Esophagus muscularis mucosa (tissue), 4 donors: Measurements from ENCODE around the gene AARSD1. TPM values are rescaled to one million over a fixed set of nuclear protein-coding genes. Genes with fewer than 3 reads are reported as not detected.

Experiments
- DNase-seq: peaks from one replicate; pipeline ENCODE4 v3.0.0-alpha.2; 2017; ENCODE audit errors: extremely low spot score
- H3K27ac ChIP-seq, 4 donors: fragments of 200-600 bp; sonication (generic); replicated peaks in 1 of 4; 1 replicate in 3 of 4; 2 replicates in 1 of 4; pipeline ENCODE4 v1.5.1; 2016 to 2019; ENCODE audit warnings: mild to moderate bottlenecking in 1 of 4
- H3K27me3 ChIP-seq, 4 donors: fragments of 200-600 bp; sonication (generic); one replicate each; pipeline versions ENCODE4 v1.5.1 to v1.6.0; 2016 to 2019
- H3K36me3 ChIP-seq, 4 donors: fragments of 200-600 bp; sonication (generic); one replicate each; pipeline ENCODE4 v1.5.1; 2016 to 2019
- H3K4me1 ChIP-seq, 4 donors: fragments of 200-600 bp; sonication (generic); one replicate each; pipeline ENCODE4 v1.5.1; 2016 to 2019
- H3K4me3 ChIP-seq, 4 donors: fragments of 200-600 bp; sonication (generic); 1 replicate in 2 of 4; 2 replicates in 2 of 4; pipeline ENCODE4 v1.5.1; 2016 to 2019; ENCODE audit warnings: mild to moderate bottlenecking in 4 of 4, moderate library complexity in 1 of 4
- H3K9me3 ChIP-seq, 4 donors: fragments of 200-600 bp; sonication (generic); 1 replicate in 3 of 4; 2 replicates in 1 of 4; pipeline ENCODE4 v1.5.1; 2016 to 2019
- EP300 ChIP-seq: sonication (generic); formaldehyde crosslinking; IDR thresholded peaks from one replicate; pipeline ENCODE4 v1.6.1; 2017; ENCODE audit warnings: antibody characterized with exemption
- POLR2A ChIP-seq: fragments of 450-650 bp; IDR thresholded peaks from one replicate; pipeline ENCODE4 v1.6.1; 2017; ENCODE audit warnings: antibody characterized with exemption, moderate library complexity, mild to moderate bottlenecking, low read depth
- POLR2AphosphoS5 ChIP-seq, 2 donors: sonication (generic); formaldehyde crosslinking; IDR thresholded peaks; one replicate each; pipeline ENCODE4 v1.6.1; 2017; ENCODE audit warnings: antibody characterized with exemption in 2 of 2
- WGBS: methylation state at CpG from one replicate; pipeline ENCODE4 v1.1.5; 2018; 5-methylcytosine and 5-hydroxymethylcytosine counted together
- intact Hi-C: fragments of 100-400 bp; cut with DNase I; formaldehyde crosslinking; loops from one replicate; pipeline ENCODE4 v1.15.1; 2023
- total RNA-seq, 4 donors: library from RNA; depleted of rRNA; stranded (reverse); fragments of >200 nt; gene quantifications; one replicate each; pipeline versions ENCODE4 v1.1.0 to v1.2.1, GENCODE V29; 2016
- TF ChIP-seq, protein P1 (sequence below), 3 experiments: fragments of 200-600 bp in 2 of 3; fragments of 450-650 bp in 1 of 3; sonication (generic) in 2 of 3; IDR thresholded peaks; one replicate each; pipeline ENCODE4 v1.5.1; 2017 to 2019; ENCODE audit warnings: antibody characterized with exemption in 3 of 3, mild to moderate bottlenecking in 2 of 3, moderate library complexity in 1 of 3

AARSD1 gene
- total RNA-seq, 4 donors from 2014 or later = 21.9 to 35.7 (median 26.8) TPM

DNA sequence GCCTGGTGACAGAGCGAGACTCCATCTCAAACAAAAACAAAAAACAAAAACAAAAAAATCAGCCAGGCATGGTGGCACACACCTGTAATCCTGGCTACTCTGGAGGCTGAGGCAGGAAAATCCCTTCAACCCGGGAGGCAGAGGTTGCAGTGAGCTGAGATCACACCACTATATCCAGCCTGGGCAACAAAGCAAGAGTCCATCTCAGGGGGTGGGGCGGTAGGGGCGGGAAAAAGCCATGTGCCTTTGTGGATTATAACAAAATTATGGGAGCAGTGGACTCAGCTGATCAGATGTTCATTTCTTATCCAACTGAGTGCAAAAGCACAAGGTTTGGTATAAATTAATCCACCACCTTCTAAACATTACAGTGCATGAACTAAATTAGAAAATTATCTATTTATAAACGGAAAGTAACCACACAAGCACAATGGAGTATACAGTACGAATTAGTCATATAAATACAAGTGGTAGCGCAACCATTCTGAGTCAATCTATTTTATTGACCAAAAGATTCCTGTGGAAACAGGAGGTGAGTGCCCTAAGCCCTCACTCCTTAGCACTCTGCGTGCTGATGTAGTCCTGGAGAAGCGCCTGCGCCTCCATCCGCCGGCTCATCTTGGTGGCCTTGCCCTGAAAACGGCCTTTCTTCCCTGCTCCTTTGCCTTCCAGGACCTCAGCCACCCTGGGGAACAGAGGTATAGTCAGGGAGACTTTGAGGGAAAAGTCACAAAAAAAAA, 14.0 kb downstream of the AARSD1 start:
- DNase-seq = no peak

DNA sequence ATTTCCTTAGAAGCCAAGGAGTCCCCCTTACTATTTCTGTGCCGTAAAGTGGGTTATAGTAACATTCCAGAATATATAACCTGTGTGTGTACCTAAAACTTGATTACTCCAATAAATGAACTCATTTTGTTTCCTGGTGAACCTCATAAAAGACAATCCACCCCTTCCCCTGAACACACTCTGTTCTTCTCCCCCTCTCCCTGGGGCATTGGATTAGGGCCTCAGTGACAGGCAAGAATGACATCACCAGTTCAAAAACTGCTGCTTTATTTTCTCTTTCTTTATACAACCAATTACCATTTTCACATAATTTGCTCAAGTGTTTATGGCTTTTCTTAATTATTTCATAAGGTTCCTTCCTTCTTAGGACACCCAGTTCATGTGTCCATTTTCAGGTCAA, 17.4 kb downstream of the AARSD1 start:
- intact Hi-C loops = no loop called here
- peaks cover 4 to 20% (median 17%) of the 10 kb centered on the region in 4 donors for H3K4me1 ChIP-seq
- H3K9me3 ChIP-seq = no peaks in the 10 kb centered on the region
- H3K27ac ChIP-seq = peak overlapping the region in 2 of 4 donors; percentile 48
- H3K27me3 ChIP-seq = no peaks in the 10 kb centered on the region
- H3K36me3 ChIP-seq = peaks cover 22 to 40% (median 39%) of the 10 kb centered on the region in 4 donors
- no peak for DNase-seq
- no peak for TF ChIP-seq POLR2A
- TF ChIP-seq, protein P1, sequence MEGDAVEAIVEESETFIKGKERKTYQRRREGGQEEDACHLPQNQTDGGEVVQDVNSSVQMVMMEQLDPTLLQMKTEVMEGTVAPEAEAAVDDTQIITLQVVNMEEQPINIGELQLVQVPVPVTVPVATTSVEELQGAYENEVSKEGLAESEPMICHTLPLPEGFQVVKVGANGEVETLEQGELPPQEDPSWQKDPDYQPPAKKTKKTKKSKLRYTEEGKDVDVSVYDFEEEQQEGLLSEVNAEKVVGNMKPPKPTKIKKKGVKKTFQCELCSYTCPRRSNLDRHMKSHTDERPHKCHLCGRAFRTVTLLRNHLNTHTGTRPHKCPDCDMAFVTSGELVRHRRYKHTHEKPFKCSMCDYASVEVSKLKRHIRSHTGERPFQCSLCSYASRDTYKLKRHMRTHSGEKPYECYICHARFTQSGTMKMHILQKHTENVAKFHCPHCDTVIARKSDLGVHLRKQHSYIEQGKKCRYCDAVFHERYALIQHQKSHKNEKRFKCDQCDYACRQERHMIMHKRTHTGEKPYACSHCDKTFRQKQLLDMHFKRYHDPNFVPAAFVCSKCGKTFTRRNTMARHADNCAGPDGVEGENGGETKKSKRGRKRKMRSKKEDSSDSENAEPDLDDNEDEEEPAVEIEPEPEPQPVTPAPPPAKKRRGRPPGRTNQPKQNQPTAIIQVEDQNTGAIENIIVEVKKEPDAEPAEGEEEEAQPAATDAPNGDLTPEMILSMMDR (IDR thresholded peaks at IDR 0.05) = no peak
- no peak for TF ChIP-seq POLR2AphosphoS5 (IDR thresholded peaks at IDR 0.05)
- TF ChIP-seq EP300 = no peak
- H3K4me3 ChIP-seq = no peak overlapping the region
- WGBS = 87% methylated on average over 1 of the region's 1 CpG

More for the DNA sequence above, 14.0 kb downstream of the AARSD1 start:
- WGBS = 95% methylated on average over 13 of the region's 13 CpGs
- Histone ChIP-seq H3K27me3 (no peaks in the 10 kb centered on the region), H3K36me3 (peaks cover 38 to 74% (median 73%) of the 10 kb centered on the region in 4 donors), H3K4me3 (no peak overlapping the region), H3K9me3 (no peaks in the 10 kb centered on the region), H3K4me1 (peaks cover 4 to 13% (median 12%) of the 10 kb centered on the region in 4 donors), H3K27ac (no peak overlapping the region)
- TF ChIP-seq EP300 (no peak), POLR2A (no peak), POLR2AphosphoS5 (IDR thresholded peaks at IDR 0.05) (no peak)
- TF ChIP-seq, protein P1 (IDR thresholded peaks at IDR 0.05) = no peak
- intact Hi-C loops = no loop called here

DNA sequence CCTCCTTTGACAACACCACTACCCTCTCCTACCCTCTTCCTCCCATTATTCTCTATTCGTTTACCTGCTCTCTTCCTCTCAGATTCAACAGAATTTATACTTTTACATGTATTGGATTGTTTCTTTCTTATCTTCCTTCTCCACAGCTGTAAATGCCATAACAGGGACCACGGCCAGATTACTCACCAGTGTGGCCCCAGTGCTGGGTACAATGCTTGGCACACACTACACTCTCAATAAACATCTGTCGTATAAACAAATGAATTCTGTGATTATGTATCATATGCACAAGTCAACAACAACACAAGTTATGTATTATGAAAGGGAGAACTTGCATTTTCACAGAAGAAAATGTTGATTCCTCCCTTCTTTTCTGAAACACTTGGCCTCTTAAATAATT, 20.0 kb downstream of the AARSD1 start:
- DNase-seq = no peak
- 54% methylated on average over 3 of the region's 3 CpGs for WGBS
- H3K9me3 ChIP-seq = no peaks in the 10 kb centered on the region
- no peak overlapping the region for H3K4me3 ChIP-seq
- peaks cover 0 to 14% (median 13%) of the 10 kb centered on the region in 4 donors for H3K36me3 ChIP-seq
- H3K4me1 ChIP-seq = peaks cover 4 to 20% (median 17%) of the 10 kb centered on the region in 4 donors
- intact Hi-C loops = no loop called here
- H3K27ac ChIP-seq = peak overlapping the region in 1 of 4 donors; percentile 14
- TF ChIP-seq EP300 = no peak
- no peak for TF ChIP-seq POLR2AphosphoS5 (IDR thresholded peaks at IDR 0.05)
- no peaks in the 10 kb centered on the region for H3K27me3 ChIP-seq

DNA sequence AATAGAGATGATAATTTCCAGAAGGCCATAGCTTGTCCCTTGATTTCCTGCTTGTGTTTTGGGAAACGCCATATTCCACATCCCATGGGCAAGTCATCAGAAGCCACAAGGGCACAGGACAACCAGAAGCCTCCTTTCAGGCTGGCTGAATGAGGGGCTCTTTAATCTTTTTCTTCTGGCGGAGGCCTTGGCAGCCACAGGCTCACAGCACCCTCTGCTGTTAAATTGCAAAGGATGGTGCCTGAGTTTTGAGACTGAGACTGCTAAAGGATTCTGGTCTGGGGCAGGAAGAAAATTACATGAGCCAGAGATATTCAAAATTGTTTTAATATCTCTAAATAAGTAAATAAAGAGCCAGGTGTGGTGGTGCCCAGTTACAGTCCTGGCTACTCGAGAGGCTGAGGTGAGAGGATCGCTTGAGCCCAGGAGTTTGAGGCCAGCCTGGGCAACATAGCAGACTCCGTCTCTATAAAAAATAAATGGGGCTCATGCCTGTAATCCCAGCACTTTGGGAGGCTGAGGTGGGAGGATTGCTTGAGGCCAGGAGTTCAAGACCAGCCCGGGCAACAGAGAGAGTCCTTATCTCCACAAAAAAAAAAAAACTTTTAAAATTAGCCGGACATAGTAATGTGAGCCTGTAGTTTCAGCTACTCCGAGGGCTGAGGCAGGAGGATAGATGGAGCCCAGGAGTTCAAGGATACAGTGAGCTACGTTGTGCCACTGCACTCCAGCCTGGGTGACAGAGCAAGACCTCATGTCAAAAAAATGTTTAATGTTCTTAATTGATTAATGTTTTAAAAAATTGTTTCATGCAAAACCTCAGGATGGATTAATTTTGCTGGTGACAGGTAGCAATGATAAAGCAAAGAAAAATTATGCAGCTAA, 26.3 kb downstream of the AARSD1 start:
- WGBS = 38% methylated on average over 9 of the region's 9 CpGs
- intact Hi-C loops = loop anchor here (2.0 to 10.0 kb wide), 2 partner anchors 93 to 223 kb away; partner anchors contain the start of gene AOC2
- H3K27ac ChIP-seq = no peak overlapping the region
- H3K27me3 ChIP-seq = no peaks in the 10 kb centered on the region
- no peak overlapping the region for H3K4me3 ChIP-seq
- H3K36me3 ChIP-seq = no peaks in the 10 kb centered on the region
- peaks cover 0 to 6% (median 0%) of the 10 kb centered on the region in 4 donors for H3K4me1 ChIP-seq
- DNase-seq = no peak
- TF ChIP-seq EP300 (no peak), POLR2AphosphoS5 (IDR thresholded peaks at IDR 0.05) (no peak)
- TF ChIP-seq, protein P1 (IDR thresholded peaks at IDR 0.05) = peak; percentile 63 to 72 (median 68)
- no peaks in the 10 kb centered on the region for H3K9me3 ChIP-seq

DNA sequence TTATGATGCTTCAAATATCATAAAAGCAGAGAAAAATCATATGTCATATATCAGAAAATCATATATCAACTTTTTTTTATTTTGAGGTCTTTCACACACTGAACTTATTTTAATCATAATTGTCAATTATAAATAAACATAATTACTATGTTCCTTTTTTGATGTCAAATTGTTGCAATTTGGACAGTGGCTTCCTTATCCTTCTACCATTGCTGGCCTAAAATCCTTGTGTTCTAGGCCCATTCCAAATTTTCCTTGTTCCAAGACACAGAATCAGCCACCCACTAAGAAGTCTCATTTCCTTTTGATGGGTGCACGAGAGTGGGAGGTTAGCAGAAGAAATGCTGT, 34.8 kb downstream of the AARSD1 start:
- no peak for DNase-seq
- Histone ChIP-seq H3K36me3 (no peaks in the 10 kb centered on the region), H3K27me3 (no peaks in the 10 kb centered on the region), H3K4me3 (no peak overlapping the region), H3K9me3 (no peaks in the 10 kb centered on the region), H3K4me1 (peaks cover 9 to 16% (median 13%) of the 10 kb centered on the region in 4 donors), H3K27ac (peak overlapping the region; percentile 73 to 85 (median 84))
- TF ChIP-seq POLR2AphosphoS5 (IDR thresholded peaks at IDR 0.05) (no peak), EP300 (no peak), POLR2A (no peak)
- TF ChIP-seq, protein P1 (IDR thresholded peaks at IDR 0.05) = no peak
- 86% methylated on average over 1 of the region's 1 CpG for WGBS
- intact Hi-C loops = loop anchor here (2.0 kb wide), 1 partner anchor 87 kb away; no protein-coding TSS in a partner anchor
